VCaP (cell line): ENCODE results near the gene HNRNPU.

Experiments used
- H3K27ac ChIP-seq: fragments of 450-650 bp; 2 replicates; pipeline ENCODE4 v1.5.1; 2017
- CTCF ChIP-seq: fragments of 450-650 bp; conservative IDR thresholded peaks from 2 replicates; pipeline ENCODE4 v1.5.1; 2017; ENCODE audit warnings: mild to moderate bottlenecking, moderate library complexity

HNRNPU gene

DNA sequence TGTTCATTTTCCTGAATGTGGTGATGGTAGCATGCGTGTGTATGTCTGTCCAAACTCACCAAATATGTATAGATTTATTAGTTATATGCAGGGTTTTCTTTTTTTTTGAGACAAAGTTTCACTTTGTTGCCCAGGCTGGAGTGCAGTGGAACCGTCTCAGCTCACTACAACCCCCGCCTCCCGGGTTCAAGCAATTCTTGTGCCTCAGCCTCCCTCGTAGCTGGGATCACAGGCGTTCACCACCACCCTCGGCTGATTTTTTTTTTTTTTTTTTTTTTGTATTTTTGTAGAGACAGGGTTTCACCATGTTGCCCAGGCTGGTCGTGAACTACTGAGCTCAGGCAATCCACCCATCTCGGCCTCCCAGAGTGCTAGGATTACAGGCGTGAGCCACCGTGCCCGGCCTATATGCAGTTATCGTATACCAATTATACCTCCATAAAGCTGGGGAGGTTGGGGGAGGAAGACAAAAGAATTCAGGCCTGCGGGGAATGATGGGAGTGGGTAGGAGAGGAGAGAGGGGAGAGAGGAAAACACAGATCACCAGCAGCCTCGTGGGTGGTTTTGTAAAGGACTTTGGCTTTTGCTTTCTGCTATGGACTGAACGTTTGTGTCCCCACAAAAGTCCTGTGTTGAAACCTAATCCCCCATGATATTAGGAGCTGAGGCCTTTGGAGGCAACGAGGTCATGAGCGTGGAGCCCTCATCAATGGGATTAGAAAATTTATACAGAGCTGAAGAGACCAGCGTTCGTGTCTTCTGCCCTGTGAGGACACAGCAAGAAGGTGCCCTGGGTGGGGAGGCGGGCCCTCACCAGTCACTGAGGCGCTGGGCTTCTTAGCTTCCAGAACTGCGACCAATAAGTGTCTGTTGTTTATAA, 4.4 kb upstream of the HNRNPU start:
- no peak for TF ChIP-seq CTCF
- no peak overlapping the region for H3K27ac ChIP-seq

- TF ChIP-seq CTCF: no peak
- peak overlapping the region; percentile 99; the same call in 1 of the 2 replicates for H3K27ac ChIP-seq
Observed at GRCh38 chr1:244866355-244866754, 2.0 kb upstream of the HNRNPU start.

DNA sequence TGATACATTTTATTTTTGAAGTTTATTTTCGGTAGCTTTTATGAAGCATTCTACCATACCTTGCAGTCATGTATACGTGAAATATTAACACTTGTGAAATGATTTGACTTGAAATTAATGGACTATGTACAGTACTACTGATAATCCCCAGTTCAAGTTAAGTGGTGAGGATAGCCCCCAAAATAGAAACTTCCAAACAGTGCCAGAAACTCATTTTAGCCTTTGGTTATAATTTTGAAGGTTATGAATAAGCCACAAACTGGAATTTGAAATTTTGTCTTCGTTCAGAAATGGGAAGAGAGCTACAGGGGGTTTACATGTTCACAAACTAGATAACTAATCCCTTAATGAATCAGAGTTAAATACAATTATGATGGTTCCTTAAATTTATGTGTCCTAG, 1.5 kb upstream of the HNRNPU start:
- TF ChIP-seq CTCF: no peak
- peak overlapping the region; percentile 99 for H3K27ac ChIP-seq

- no peak for TF ChIP-seq CTCF
- H3K27ac ChIP-seq: peak overlapping the region; percentile 99
Observed at GRCh38 chr1:244865028-244865371, 657 bp upstream of the HNRNPU start.

- peak overlapping the region; percentile 99 for H3K27ac ChIP-seq
- TF ChIP-seq CTCF: no peak
Observed at GRCh38 chr1:244863491-244864252, 671 bp downstream of the HNRNPU start.

DNA sequence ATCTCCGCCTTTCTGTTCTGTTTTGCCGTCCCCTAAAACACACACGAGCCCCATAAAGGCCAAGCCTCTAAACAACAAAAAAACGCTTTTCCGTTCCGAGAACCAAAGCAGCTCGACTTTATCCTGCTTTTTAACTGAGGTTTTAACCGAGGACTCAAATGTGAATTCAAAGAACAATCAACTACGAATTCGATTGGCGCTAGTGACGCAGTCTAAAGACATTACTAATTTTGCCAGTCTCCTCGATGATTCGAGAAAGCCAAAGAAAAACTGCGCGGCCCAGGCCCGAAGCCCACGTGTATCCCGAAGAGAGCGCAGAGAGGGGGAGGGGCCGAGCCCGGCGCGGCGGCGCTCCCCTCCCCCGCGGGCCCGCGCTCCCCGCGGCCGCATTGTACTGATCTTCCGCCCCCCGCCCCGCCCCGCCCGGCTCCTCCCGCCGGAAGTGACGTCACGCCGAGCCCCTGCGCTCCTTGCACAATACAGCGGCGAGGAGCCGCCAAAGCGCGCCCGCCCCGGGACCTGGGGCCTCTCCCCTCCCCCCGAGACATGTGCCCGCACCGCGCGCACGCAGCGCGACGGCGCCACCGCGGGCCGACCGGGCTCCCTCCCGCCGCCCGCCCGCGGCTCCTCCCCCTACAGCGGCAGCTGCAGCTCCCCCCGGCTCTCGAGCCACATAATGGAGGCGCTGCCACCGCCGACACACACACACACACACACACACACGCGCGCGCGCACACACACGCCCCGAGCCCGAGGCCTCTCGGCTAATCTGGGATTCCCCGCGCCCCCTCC, 1.4 kb downstream of the HNRNPU start:
- peak overlapping the region; percentile 99 for H3K27ac ChIP-seq
- TF ChIP-seq CTCF: no peak

GRCh38 chr1:244862354-244862698, 2.0 kb downstream of the HNRNPU start:
- H3K27ac ChIP-seq: peak overlapping the region; percentile 99
- TF ChIP-seq CTCF: no peak
